ENCODE data around the gene ADGRG2. TPM values are rescaled to one million over a fixed set of nuclear protein-coding genes. Genes with fewer than 3 reads are reported as not detected.

Gene ADGRG2
- total RNA-seq, 1 experiment from 2014 or later: 8.2 TPM

DNA sequence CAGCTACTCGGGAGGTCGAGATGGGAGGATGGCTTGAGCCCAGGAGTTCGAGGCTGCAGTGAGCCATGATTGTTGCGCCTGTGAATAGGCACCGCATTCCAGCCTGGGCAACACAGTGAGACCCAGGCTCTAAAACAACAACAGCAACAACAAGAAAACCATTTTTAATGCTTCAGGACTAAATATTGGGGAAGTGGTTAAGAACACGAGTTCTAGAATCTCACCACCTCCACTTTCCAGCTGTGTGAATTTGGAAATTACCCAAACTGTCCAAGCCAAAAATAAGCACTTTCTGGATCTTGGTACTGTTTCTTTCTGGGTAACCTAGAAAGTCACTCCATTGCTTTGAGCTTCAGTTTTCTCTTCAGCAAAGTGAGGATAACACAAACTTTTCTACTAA lies 63.2 kb downstream of the ADGRG2 start (continued):
- TF ChIP-seq, protein P1, sequence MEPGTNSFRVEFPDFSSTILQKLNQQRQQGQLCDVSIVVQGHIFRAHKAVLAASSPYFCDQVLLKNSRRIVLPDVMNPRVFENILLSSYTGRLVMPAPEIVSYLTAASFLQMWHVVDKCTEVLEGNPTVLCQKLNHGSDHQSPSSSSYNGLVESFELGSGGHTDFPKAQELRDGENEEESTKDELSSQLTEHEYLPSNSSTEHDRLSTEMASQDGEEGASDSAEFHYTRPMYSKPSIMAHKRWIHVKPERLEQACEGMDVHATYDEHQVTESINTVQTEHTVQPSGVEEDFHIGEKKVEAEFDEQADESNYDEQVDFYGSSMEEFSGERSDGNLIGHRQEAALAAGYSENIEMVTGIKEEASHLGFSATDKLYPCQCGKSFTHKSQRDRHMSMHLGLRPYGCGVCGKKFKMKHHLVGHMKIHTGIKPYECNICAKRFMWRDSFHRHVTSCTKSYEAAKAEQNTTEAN (CRISPR knock-in tag; IDR thresholded peaks at IDR 0.05): no peak
- TF ChIP-seq, protein P2, sequence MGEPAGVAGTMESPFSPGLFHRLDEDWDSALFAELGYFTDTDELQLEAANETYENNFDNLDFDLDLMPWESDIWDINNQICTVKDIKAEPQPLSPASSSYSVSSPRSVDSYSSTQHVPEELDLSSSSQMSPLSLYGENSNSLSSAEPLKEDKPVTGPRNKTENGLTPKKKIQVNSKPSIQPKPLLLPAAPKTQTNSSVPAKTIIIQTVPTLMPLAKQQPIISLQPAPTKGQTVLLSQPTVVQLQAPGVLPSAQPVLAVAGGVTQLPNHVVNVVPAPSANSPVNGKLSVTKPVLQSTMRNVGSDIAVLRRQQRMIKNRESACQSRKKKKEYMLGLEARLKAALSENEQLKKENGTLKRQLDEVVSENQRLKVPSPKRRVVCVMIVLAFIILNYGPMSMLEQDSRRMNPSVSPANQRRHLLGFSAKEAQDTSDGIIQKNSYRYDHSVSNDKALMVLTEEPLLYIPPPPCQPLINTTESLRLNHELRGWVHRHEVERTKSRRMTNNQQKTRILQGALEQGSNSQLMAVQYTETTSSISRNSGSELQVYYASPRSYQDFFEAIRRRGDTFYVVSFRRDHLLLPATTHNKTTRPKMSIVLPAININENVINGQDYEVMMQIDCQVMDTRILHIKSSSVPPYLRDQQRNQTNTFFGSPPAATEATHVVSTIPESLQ (CRISPR knock-in tag; IDR thresholded peaks at IDR 0.05): no peak
- TF ChIP-seq, protein P3, sequence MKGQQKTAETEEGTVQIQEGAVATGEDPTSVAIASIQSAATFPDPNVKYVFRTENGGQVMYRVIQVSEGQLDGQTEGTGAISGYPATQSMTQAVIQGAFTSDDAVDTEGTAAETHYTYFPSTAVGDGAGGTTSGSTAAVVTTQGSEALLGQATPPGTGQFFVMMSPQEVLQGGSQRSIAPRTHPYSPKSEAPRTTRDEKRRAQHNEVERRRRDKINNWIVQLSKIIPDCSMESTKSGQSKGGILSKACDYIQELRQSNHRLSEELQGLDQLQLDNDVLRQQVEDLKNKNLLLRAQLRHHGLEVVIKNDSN (CRISPR knock-in tag; IDR thresholded peaks at IDR 0.05): no peak

DNA sequence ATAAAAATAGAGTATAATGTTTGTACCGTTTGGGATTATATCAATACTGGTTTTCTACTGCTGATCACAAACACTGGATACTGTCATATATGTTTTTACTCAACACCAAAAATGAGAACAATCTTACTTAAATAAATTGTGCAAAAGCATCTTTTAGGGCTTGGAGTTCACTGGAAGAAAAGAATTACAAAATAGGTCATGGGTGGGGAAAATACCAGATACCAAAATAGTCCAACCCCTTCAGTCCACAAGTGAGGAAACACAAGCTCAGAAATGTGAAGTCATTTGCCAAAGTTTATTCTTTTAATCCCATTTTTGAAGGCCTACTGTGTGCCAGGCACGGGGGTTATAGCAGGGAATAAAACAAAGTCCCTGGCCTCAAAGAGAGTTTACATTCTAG lies 64.4 kb downstream of the ADGRG2 start:
- TF ChIP-seq, protein P4, sequence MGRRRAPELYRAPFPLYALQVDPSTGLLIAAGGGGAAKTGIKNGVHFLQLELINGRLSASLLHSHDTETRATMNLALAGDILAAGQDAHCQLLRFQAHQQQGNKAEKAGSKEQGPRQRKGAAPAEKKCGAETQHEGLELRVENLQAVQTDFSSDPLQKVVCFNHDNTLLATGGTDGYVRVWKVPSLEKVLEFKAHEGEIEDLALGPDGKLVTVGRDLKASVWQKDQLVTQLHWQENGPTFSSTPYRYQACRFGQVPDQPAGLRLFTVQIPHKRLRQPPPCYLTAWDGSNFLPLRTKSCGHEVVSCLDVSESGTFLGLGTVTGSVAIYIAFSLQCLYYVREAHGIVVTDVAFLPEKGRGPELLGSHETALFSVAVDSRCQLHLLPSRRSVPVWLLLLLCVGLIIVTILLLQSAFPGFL (CRISPR knock-in tag; IDR thresholded peaks at IDR 0.05; ENCODE audit: borderline replicate concordance): no peak
- TF ChIP-seq SP1 (CRISPR knock-in tag; conservative IDR thresholded peaks at IDR 0.05): no peak
- Mint-ChIP-seq H3K4me3 (no peak overlapping the region), H3K9me3 (no peaks in the 10 kb centered on the region), H3K27ac (no peak overlapping the region), H3K4me1 (no peaks in the 10 kb centered on the region), H3K36me3 (no peaks in the 10 kb centered on the region), H3K27me3 (ENCODE audit: low read depth) (no peaks in the 10 kb centered on the region)
- DNase-seq (ENCODE audit: low spot score): no peak
- POLR2A ChIA-PET: no interaction called here
- no peak for ATAC-seq
- CTCF ChIA-PET: no interaction called here

DNA sequence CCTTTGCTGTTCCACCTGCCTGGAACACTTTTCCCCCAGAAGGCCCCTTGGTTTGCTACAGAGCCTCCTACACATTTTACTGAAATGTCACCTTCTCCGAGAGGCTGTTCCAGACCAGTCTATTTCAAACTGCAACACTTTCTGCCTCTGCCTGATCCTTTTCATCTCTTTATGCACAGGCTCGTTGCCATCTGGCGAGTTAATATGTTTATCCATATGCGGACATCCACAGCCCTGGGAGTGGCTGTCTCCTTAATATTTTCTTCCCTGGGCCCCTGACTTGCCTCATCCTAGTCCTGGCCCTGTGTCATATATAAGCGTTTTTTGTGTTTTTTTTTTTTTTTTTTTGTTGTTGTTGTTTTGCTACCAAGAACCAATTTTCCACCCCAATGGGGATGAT lies 73.2 kb downstream of the ADGRG2 start:
- CTCF ChIA-PET: no interaction called here
- POLR2A ChIA-PET: no interaction called here
- ATAC-seq (no peak), DNase-seq (ENCODE audit: low spot score) (no peak)
- no peak overlapping the region for H3K27ac Mint-ChIP-seq
- no peak overlapping the region for H3K4me3 Mint-ChIP-seq
- no peaks in the 10 kb centered on the region for H3K36me3 Mint-ChIP-seq
- no peaks in the 10 kb centered on the region for H3K27me3 Mint-ChIP-seq (ENCODE audit: low read depth)
- H3K4me1 Mint-ChIP-seq: no peaks in the 10 kb centered on the region
- no peaks in the 10 kb centered on the region for H3K9me3 Mint-ChIP-seq
- TF ChIP-seq GRHL2 (CRISPR knock-in tag; IDR thresholded peaks at IDR 0.05; ENCODE audit: insufficient replicate concordance, severe bottlenecking) (no peak), NR2C2 (CRISPR knock-in tag; IDR thresholded peaks at IDR 0.05) (no peak), ESRRA (CRISPR knock-in tag; IDR thresholded peaks at IDR 0.05; ENCODE audit: borderline replicate concordance) (no peak), SMAD3 (CRISPR knock-in tag; IDR thresholded peaks at IDR 0.05; ENCODE audit: borderline replicate concordance) (no peak), PRRX2 (CRISPR knock-in tag; IDR thresholded peaks at IDR 0.05) (no peak), NFATC4 (CRISPR knock-in tag; IDR thresholded peaks at IDR 0.05) (no peak)
- TF ChIP-seq, protein P5, sequence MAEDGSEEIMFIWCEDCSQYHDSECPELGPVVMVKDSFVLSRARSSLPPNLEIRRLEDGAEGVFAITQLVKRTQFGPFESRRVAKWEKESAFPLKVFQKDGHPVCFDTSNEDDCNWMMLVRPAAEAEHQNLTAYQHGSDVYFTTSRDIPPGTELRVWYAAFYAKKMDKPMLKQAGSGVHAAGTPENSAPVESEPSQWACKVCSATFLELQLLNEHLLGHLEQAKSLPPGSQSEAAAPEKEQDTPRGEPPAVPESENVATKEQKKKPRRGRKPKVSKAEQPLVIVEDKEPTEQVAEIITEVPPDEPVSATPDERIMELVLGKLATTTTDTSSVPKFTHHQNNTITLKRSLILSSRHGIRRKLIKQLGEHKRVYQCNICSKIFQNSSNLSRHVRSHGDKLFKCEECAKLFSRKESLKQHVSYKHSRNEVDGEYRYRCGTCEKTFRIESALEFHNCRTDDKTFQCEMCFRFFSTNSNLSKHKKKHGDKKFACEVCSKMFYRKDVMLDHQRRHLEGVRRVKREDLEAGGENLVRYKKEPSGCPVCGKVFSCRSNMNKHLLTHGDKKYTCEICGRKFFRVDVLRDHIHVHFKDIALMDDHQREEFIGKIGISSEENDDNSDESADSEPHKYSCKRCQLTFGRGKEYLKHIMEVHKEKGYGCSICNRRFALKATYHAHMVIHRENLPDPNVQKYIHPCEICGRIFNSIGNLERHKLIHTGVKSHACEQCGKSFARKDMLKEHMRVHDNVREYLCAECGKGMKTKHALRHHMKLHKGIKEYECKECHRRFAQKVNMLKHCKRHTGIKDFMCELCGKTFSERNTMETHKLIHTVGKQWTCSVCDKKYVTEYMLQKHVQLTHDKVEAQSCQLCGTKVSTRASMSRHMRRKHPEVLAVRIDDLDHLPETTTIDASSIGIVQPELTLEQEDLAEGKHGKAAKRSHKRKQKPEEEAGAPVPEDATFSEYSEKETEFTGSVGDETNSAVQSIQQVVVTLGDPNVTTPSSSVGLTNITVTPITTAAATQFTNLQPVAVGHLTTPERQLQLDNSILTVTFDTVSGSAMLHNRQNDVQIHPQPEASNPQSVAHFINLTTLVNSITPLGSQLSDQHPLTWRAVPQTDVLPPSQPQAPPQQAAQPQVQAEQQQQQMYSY (CRISPR knock-in tag; IDR thresholded peaks at IDR 0.05): no peak
- TF ChIP-seq, protein P6, sequence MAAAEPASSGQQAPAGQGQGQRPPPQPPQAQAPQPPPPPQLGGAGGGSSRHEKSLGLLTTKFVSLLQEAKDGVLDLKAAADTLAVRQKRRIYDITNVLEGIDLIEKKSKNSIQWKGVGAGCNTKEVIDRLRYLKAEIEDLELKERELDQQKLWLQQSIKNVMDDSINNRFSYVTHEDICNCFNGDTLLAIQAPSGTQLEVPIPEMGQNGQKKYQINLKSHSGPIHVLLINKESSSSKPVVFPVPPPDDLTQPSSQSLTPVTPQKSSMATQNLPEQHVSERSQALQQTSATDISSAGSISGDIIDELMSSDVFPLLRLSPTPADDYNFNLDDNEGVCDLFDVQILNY (CRISPR knock-in tag; IDR thresholded peaks at IDR 0.05): no peak
- TF ChIP-seq, protein P7, sequence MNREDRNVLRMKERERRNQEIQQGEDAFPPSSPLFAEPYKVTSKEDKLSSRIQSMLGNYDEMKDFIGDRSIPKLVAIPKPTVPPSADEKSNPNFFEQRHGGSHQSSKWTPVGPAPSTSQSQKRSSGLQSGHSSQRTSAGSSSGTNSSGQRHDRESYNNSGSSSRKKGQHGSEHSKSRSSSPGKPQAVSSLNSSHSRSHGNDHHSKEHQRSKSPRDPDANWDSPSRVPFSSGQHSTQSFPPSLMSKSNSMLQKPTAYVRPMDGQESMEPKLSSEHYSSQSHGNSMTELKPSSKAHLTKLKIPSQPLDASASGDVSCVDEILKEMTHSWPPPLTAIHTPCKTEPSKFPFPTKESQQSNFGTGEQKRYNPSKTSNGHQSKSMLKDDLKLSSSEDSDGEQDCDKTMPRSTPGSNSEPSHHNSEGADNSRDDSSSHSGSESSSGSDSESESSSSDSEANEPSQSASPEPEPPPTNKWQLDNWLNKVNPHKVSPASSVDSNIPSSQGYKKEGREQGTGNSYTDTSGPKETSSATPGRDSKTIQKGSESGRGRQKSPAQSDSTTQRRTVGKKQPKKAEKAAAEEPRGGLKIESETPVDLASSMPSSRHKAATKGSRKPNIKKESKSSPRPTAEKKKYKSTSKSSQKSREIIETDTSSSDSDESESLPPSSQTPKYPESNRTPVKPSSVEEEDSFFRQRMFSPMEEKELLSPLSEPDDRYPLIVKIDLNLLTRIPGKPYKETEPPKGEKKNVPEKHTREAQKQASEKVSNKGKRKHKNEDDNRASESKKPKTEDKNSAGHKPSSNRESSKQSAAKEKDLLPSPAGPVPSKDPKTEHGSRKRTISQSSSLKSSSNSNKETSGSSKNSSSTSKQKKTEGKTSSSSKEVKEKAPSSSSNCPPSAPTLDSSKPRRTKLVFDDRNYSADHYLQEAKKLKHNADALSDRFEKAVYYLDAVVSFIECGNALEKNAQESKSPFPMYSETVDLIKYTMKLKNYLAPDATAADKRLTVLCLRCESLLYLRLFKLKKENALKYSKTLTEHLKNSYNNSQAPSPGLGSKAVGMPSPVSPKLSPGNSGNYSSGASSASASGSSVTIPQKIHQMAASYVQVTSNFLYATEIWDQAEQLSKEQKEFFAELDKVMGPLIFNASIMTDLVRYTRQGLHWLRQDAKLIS (CRISPR knock-in tag; IDR thresholded peaks at IDR 0.05; ENCODE audit: borderline replicate concordance): no peak
- TF ChIP-seq, protein P8, sequence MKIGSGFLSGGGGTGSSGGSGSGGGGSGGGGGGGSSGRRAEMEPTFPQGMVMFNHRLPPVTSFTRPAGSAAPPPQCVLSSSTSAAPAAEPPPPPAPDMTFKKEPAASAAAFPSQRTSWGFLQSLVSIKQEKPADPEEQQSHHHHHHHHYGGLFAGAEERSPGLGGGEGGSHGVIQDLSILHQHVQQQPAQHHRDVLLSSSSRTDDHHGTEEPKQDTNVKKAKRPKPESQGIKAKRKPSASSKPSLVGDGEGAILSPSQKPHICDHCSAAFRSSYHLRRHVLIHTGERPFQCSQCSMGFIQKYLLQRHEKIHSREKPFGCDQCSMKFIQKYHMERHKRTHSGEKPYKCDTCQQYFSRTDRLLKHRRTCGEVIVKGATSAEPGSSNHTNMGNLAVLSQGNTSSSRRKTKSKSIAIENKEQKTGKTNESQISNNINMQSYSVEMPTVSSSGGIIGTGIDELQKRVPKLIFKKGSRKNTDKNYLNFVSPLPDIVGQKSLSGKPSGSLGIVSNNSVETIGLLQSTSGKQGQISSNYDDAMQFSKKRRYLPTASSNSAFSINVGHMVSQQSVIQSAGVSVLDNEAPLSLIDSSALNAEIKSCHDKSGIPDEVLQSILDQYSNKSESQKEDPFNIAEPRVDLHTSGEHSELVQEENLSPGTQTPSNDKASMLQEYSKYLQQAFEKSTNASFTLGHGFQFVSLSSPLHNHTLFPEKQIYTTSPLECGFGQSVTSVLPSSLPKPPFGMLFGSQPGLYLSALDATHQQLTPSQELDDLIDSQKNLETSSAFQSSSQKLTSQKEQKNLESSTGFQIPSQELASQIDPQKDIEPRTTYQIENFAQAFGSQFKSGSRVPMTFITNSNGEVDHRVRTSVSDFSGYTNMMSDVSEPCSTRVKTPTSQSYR (CRISPR knock-in tag; IDR thresholded peaks at IDR 0.05): no peak
- TF ChIP-seq, protein P9, sequence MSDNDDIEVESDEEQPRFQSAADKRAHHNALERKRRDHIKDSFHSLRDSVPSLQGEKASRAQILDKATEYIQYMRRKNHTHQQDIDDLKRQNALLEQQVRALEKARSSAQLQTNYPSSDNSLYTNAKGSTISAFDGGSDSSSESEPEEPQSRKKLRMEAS (CRISPR knock-in tag; IDR thresholded peaks at IDR 0.05): no peak

Measured in WTC11 (cell line).